H1 (cell line): ENCODE measurements around the gene PTPRG. TPM values are rescaled to one million over a fixed set of nuclear protein-coding genes. Genes with fewer than 3 reads are reported as not detected.

ENCODE experiments used
- CTCF ChIA-PET: fragments of 300-600 bp; sonication (Branson Sonifier 250); formaldehyde crosslinking; loops from one replicate; lab custom pipeline; 2021; ENCODE audit not compliant: partially characterized antibody; lab: Charles Lee
- POLR2A ChIA-PET: fragments of 300-600 bp; sonication (Branson Sonifier 250); formaldehyde crosslinking; loops from one replicate; lab custom pipeline; 2021; ENCODE audit warnings: inconsistent platforms; ENCODE audit not compliant: partially characterized antibody; lab: Charles Lee
- DNase-seq, 2 experiments: peaks; one replicate each; pipeline versions ENCODE4 v3.0.0 to v3.0.0-alpha.2; 2010 to 2022; ENCODE audit warnings: low spot score in 2 of 2, low read depth in 1 of 2, mixed read lengths in 1 of 2
- FAIRE-seq: peaks from 2 replicates; lab custom pipeline; 2011; peaks lifted over from hg19 to GRCh38; lab: Jason Lieb, UNC
- H2AFZ ChIP-seq: 2 replicates; pipeline ENCODE4 v1.8.1; 2012; ENCODE audit warnings: low read length, inconsistent platforms
- H2AK5ac ChIP-seq: 2 replicates; pipeline ENCODE4 v1.6.1; 2013; ENCODE audit warnings: low read depth, low read length
- H2BK120ac ChIP-seq: replicated peaks from 2 replicates; pipeline ENCODE3; 2013; ENCODE audit warnings: low read depth, low read length, inconsistent platforms
- H2BK12ac ChIP-seq: 2 replicates; pipeline ENCODE4 v1.6.1; 2013; ENCODE audit warnings: low read depth, low read length
- H2BK15ac ChIP-seq: 2 replicates; pipeline ENCODE4 v1.6.1; 2013; ENCODE audit warnings: low read length
- H2BK20ac ChIP-seq: 2 replicates; pipeline ENCODE4 v1.6.1; 2013; ENCODE audit warnings: low read length
- H2BK5ac ChIP-seq: 2 replicates; pipeline ENCODE4 v1.6.1; 2013; ENCODE audit warnings: low read depth, low read length
- H3K14ac ChIP-seq: 2 replicates; pipeline ENCODE4 v1.6.1; 2013; ENCODE audit warnings: inconsistent platforms; ENCODE audit not compliant: insufficient read length
- H3K18ac ChIP-seq: 2 replicates; pipeline ENCODE4 v1.6.1; 2013; ENCODE audit warnings: low read length; ENCODE audit errors: extremely low read depth
- H3K23ac ChIP-seq: 2 replicates; pipeline ENCODE4 v1.6.1; 2013; ENCODE audit warnings: inconsistent platforms; ENCODE audit not compliant: insufficient read length
- H3K23me2 ChIP-seq: 2 replicates; pipeline ENCODE4 v1.6.1; 2013; ENCODE audit warnings: low read depth, low read length
- H3K27ac ChIP-seq: 2 replicates; pipeline ENCODE4 v1.6.1; 2011; ENCODE audit warnings: low read depth, low read length, inconsistent platforms
- H3K27me3 ChIP-seq, 4 experiments: replicated peaks in 1 of 4; 1 replicate in 1 of 4; 2 replicates in 3 of 4; pipeline versions ENCODE4 v1.6.1 to v1.8.1; 2011 to 2013; ENCODE audit warnings: low read length in 3 of 4, mild to moderate bottlenecking in 3 of 4, inconsistent platforms in 2 of 4, mixed read lengths in 2 of 4, moderate library complexity in 1 of 4; ENCODE audit not compliant: control insufficient read depth in 3 of 4, insufficient read depth in 3 of 4; ENCODE audit errors: extremely low read depth in 1 of 4
- H3K36me3 ChIP-seq, 4 experiments: 2 replicates each; pipeline versions ENCODE4 v1.6.1 to v1.8.1; 2011 to 2013; ENCODE audit warnings: mild to moderate bottlenecking in 4 of 4, low read length in 3 of 4, moderate library complexity in 2 of 4, control low read depth in 1 of 4, inconsistent platforms in 1 of 4; ENCODE audit not compliant: insufficient read depth in 4 of 4, control insufficient read depth in 2 of 4
- H3K4ac ChIP-seq: replicated peaks from 2 replicates; pipeline ENCODE3; 2013; ENCODE audit warnings: low read length, low read depth, mixed read lengths, inconsistent platforms; ENCODE audit not compliant: insufficient read length
- H3K4me1 ChIP-seq, 4 experiments: replicated peaks in 1 of 4; 1 replicate in 1 of 4; 2 replicates in 3 of 4; pipeline versions ENCODE4 v1.6.1 to v1.8.1; 2011 to 2013; ENCODE audit warnings: low read length in 3 of 4, inconsistent platforms in 2 of 4, mixed read lengths in 1 of 4; ENCODE audit not compliant: insufficient read depth in 4 of 4, control insufficient read depth in 3 of 4
- H3K4me2 ChIP-seq, 2 experiments: 2 replicates each; pipeline versions ENCODE4 v1.6.1 to v1.8.1; 2011 to 2013; ENCODE audit warnings: low read depth in 2 of 2, low read length in 2 of 2, control low read depth in 1 of 2, inconsistent platforms in 1 of 2, mild to moderate bottlenecking in 1 of 2; ENCODE audit not compliant: insufficient read depth in 1 of 2
- H3K4me3 ChIP-seq, 4 experiments: fragments of 200-600, 300-600 bp in 1 of 4; sonication (generic), shearing (Covaris generic), sonication (Bioruptor Twin) in 1 of 4; 2 replicates each; pipeline versions ENCODE4 v1.5.1 to v1.8.1; 2011 to 2016; ENCODE audit warnings: low read length in 4 of 4, low read depth in 3 of 4, control low read depth in 2 of 4, inconsistent platforms in 2 of 4, mild to moderate bottlenecking in 2 of 4, mixed read lengths in 1 of 4, moderate library complexity in 1 of 4; ENCODE audit not compliant: insufficient read depth in 2 of 4; ENCODE audit errors: extremely low read depth in 1 of 4
- H3K56ac ChIP-seq: replicated peaks from 2 replicates; pipeline ENCODE3; 2013; ENCODE audit warnings: low read depth, mild to moderate bottlenecking, mixed read lengths, low read length, inconsistent platforms; ENCODE audit not compliant: insufficient read length
- H3K79me1 ChIP-seq: 2 replicates; pipeline ENCODE4 v1.6.1; 2013; ENCODE audit warnings: low read depth, low read length, control low read depth
- H3K79me2 ChIP-seq, 2 experiments: 2 replicates each; pipeline versions ENCODE4 v1.6.1 to v1.8.1; 2012 to 2013; ENCODE audit warnings: low read length in 2 of 2, mild to moderate bottlenecking in 2 of 2, inconsistent platforms in 1 of 2; ENCODE audit not compliant: insufficient read depth in 2 of 2, control insufficient read depth in 1 of 2
- H3K9ac ChIP-seq, 4 experiments: replicated peaks in 1 of 4; 1 replicate in 1 of 4; 2 replicates in 3 of 4; pipeline versions ENCODE4 v1.6.1 to v1.8.1; 2011 to 2013; ENCODE audit warnings: low read depth in 3 of 4, low read length in 3 of 4, control low read depth in 2 of 4, mild to moderate bottlenecking in 2 of 4, moderate library complexity in 2 of 4, inconsistent platforms in 1 of 4; ENCODE audit errors: extremely low read depth in 1 of 4
- H3K9me3 ChIP-seq, 2 experiments: 2 replicates each; pipeline versions ENCODE4 v1.6.1 to v1.8.1; 2012 to 2013; ENCODE audit warnings: mild to moderate bottlenecking in 2 of 2, moderate library complexity in 2 of 2, control low read depth in 1 of 2, inconsistent platforms in 1 of 2, low read depth in 1 of 2, low read length in 1 of 2, mixed read lengths in 1 of 2; ENCODE audit not compliant: insufficient read depth in 2 of 2
- H4K20me1 ChIP-seq, 2 experiments: replicated peaks in 1 of 2; 2 replicates each; pipeline versions ENCODE3 to v1.8.1; 2011 to 2013; ENCODE audit warnings: inconsistent platforms in 2 of 2, low read length in 2 of 2, mild to moderate bottlenecking in 1 of 2; ENCODE audit not compliant: insufficient read depth in 2 of 2, control insufficient read depth in 1 of 2
- H4K5ac ChIP-seq: 2 replicates; pipeline ENCODE4 v1.6.1; 2013; ENCODE audit warnings: low read length, low read depth, mixed read lengths, inconsistent platforms; ENCODE audit not compliant: insufficient read length
- H4K8ac ChIP-seq: 2 replicates; pipeline ENCODE4 v1.8.0; 2013; ENCODE audit warnings: mild to moderate bottlenecking, moderate library complexity, low read length, inconsistent platforms; ENCODE audit not compliant: insufficient read depth; ENCODE audit errors: extremely low read depth
- H4K91ac ChIP-seq: replicated peaks from 2 replicates; pipeline ENCODE3; 2013; ENCODE audit warnings: low read length, mixed read lengths, inconsistent platforms; ENCODE audit not compliant: insufficient read length
- CHD2 ChIP-seq: IDR thresholded peaks from 2 replicates; pipeline ENCODE4 v1.6.1; 2012; ENCODE audit warnings: low read length, improper control_type of control experiment
- HDAC2 ChIP-seq, 2 experiments: fragments of 300-600 bp in 1 of 2; sonication (generic) in 1 of 2; IDR thresholded peaks; 2 replicates each; pipeline ENCODE4 v1.6.1; 2011 to 2012; ENCODE audit warnings: low read depth in 2 of 2, low read length in 2 of 2, mild to moderate bottlenecking in 2 of 2, moderate library complexity in 2 of 2, borderline replicate concordance in 1 of 2, inconsistent platforms in 1 of 2
- JUND ChIP-seq: IDR thresholded peaks from 2 replicates; pipeline ENCODE4 v1.6.1; 2011; ENCODE audit warnings: mild to moderate bottlenecking, improper control_type of control experiment, low read length
- MAFK ChIP-seq: IDR thresholded peaks from 2 replicates; pipeline ENCODE4 v1.6.1; 2012; ENCODE audit warnings: low read depth, mild to moderate bottlenecking, improper control_type of control experiment, low read length
- MAX ChIP-seq: IDR thresholded peaks from 2 replicates; pipeline ENCODE4 v1.6.1; 2012; ENCODE audit warnings: inconsistent platforms
- NANOG ChIP-seq: IDR thresholded peaks from 2 replicates; pipeline ENCODE4 v1.6.1; 2011; ENCODE audit warnings: low read length, low read depth, mild to moderate bottlenecking, inconsistent platforms; ENCODE audit not compliant: insufficient read depth, poor library complexity, severe bottlenecking
- RAD21 ChIP-seq, 2 experiments: IDR thresholded peaks in 1 of 2; conservative IDR thresholded peaks in 1 of 2; 2 replicates each; pipeline ENCODE4 v1.6.1; 2011; ENCODE audit warnings: low read depth in 2 of 2, low read length in 2 of 2, improper control_type of control experiment in 1 of 2, inconsistent platforms in 1 of 2, mild to moderate bottlenecking in 1 of 2, moderate library complexity in 1 of 2
- SIN3A ChIP-seq, 2 experiments: IDR thresholded peaks in 1 of 2; conservative IDR thresholded peaks in 1 of 2; 2 replicates each; pipeline ENCODE4 v1.6.1; 2011 to 2012; ENCODE audit warnings: low read length in 2 of 2, improper control_type of control experiment in 1 of 2, low read depth in 1 of 2, mild to moderate bottlenecking in 1 of 2
- SIRT6 ChIP-seq: IDR thresholded peaks from one replicate; pipeline ENCODE4 v1.7.1; 2012; ENCODE audit warnings: low read length, inconsistent platforms
- TAF7 ChIP-seq: optimal IDR thresholded peaks from 2 replicates; pipeline ENCODE3; 2011; ENCODE audit warnings: low read depth, mild to moderate bottlenecking, inconsistent platforms, low read length, moderate library complexity, borderline replicate concordance
- WGBS, 2 experiments: shearing (Covaris generic) in 1 of 2; methylation state at CpG; one replicate each; pipeline versions ENCODE4 v1.1.6 to v1.1.7; 2013 to 2015; ENCODE audit warnings: low lambda C conversion rate in 2 of 2, mixed read lengths in 2 of 2, inconsistent platforms in 1 of 2, low coverage in 1 of 2, missing lambda C conversion rate in 1 of 2; ENCODE audit not compliant: insufficient replicate concordance in 2 of 2, insufficient coverage in 1 of 2, insufficient read length in 1 of 2; ENCODE audit errors: extremely low coverage in 1 of 2, missing lambda C conversion rate in 1 of 2; 5-methylcytosine and 5-hydroxymethylcytosine counted together
- polyA plus RNA-seq, 7 experiments: library from polyadenylated mRNA; depleted of rRNA in 3 of 7; stranded (reverse) in 5 of 7; unstranded in 2 of 7; fragments of >200 nt in 5 of 7; fragments of 200-250 nt in 2 of 7; gene quantifications; 1 replicate in 5 of 7; 2 replicates in 1 of 7; 4 replicates in 1 of 7; pipeline versions ENCODE4 v1.2.1 to v1.2.3, GENCODE V29; 2011 to 2013; ENCODE audit warnings: missing spikeins in 2 of 7, mixed read lengths in 2 of 7
- total RNA-seq: library from RNA; stranded (reverse); fragmentation: NEBNext Ultra II Directional; extraction: Animal tissue kit (Norgen Biotek cat#: 25700); gene quantifications from 2 replicates; pipeline ENCODE4 v1.2.1, GENCODE V29; 2021

PTPRG gene
- total and polyA plus RNA-seq, 2 of the 8 experiments (the other 6 are each of a cell fraction or from before 2014, with no cell fraction given): 23.3 to 96.2 TPM

GRCh38 chr3:62249484-62249776, 688.1 kb downstream of the PTPRG start:
- TF ChIP-seq JUND (no peak), RAD21 (IDR thresholded peaks at IDR 0.05 in 1 of 2, conservative IDR thresholded peaks at IDR 0.05 in 1 of 2; ENCODE audit: low read depth in 2 of 2, low read length in 2 of 2) (no peak), TAF7 (no peak), NANOG (no peak), SIN3A (conservative IDR thresholded peaks at IDR 0.05 in 1 of 2, IDR thresholded peaks at IDR 0.05 in 1 of 2; ENCODE audit: low read depth in 1 of 2, low read length in 2 of 2) (no peak), SIRT6 (no peak), CHD2 (no peak), HDAC2 (IDR thresholded peaks at IDR 0.05; ENCODE audit: borderline replicate concordance in 1 of 2, low read depth in 2 of 2, low read length in 2 of 2) (no peak), MAFK (no peak), MAX (no peak)
- DNase-seq (no peak), FAIRE-seq (no peak)
- Histone ChIP-seq H3K4me2 (no peak overlapping the region), H3K36me3 (no peaks in the 10 kb centered on the region; a peak in 1 of 8 replicates), H4K20me1 (peaks cover 0 to 1% of the 10 kb centered on the region in 2 experiments), H2BK5ac (no peak overlapping the region), H3K79me2 (no peaks in the 10 kb centered on the region), H3K4me3 (no peak overlapping the region), H3K4me1 (peaks cover 0 to 14% (median 0%) of the 10 kb centered on the region in 4 experiments; a peak in 2 of 7 replicates), H4K5ac (no peak overlapping the region), H2AK5ac (no peak overlapping the region), H3K4ac (no peak overlapping the region), H4K8ac (no peak overlapping the region), H3K18ac (no peak overlapping the region), H2BK20ac (no peak overlapping the region), H3K14ac (no peak overlapping the region), H2BK120ac (no peak overlapping the region), H3K23me2 (no peaks in the 10 kb centered on the region), H3K27me3 (no peaks in the 10 kb centered on the region), H2BK15ac (no peak overlapping the region), H3K9me3 (no peaks in the 10 kb centered on the region), H2AFZ (no peak overlapping the region), H3K56ac (no peak overlapping the region), H4K91ac (no peak overlapping the region), H3K27ac (no peak overlapping the region), H3K9ac (no peak overlapping the region), H3K79me1 (no peaks in the 10 kb centered on the region), H2BK12ac (no peak overlapping the region), H3K23ac (no peak overlapping the region)
- WGBS, 2 experiments: 75% methylated on average over 1 of the region's 1 CpG; no CpG with 5 or more reads in 1 of the 2 experiments
- ChIA-PET POLR2A (interaction anchor here (1.3 kb wide), 1 partner anchor 46 kb away, joined by 3 read pairs; no protein-coding TSS in a partner anchor), CTCF (interaction anchor here (0.6 to 2.3 kb wide), 3 partner anchors 20 to 48 kb away, joined by 3 to 5 read pairs (median 5); no protein-coding TSS in a partner anchor)
